ENCODE results near the gene SNHG17.
"Not testable (repeated sequence)": the region's sequence is repeated elsewhere in the genome, so short reads cannot be mapped to it uniquely, and the experiment has no call there.

SNHG17 gene

GRCh38 chr20:38447251-38447661, 12.1 kb upstream of the SNHG17 start:
- no peak for DNase-seq

GRCh38 chr20:38446441-38447209, 11.5 kb upstream of the SNHG17 start:
- DNase-seq = peak; percentile 95 to 99 (median 97)

GRCh38 chr20:38445901-38446425, 10.8 kb upstream of the SNHG17 start:
- no peak for DNase-seq

- peak; percentile 43 to 57 (median 50) for DNase-seq
These were observed 10.3 kb upstream of the SNHG17 start for GRCh38 chr20:38445381-38445796.

- no peak for DNase-seq
These were observed 6.8 kb upstream of the SNHG17 start for GRCh38 chr20:38441916-38442315.

GRCh38 chr20:38441110-38441509, 6.0 kb upstream of the SNHG17 start:
- not testable (repeated sequence) for DNase-seq

GRCh38 chr20:38437796-38438195, 2.7 kb upstream of the SNHG17 start:
- no peak for DNase-seq

GRCh38 chr20:38435555-38435939, 419 bp upstream of the SNHG17 start:
- no peak for DNase-seq

- peak; percentile 63 to 72 (median 66) for DNase-seq
These were observed 807 bp downstream of the SNHG17 start for GRCh38 chr20:38434301-38434741.

GRCh38 chr20:38433304-38433972, 1.7 kb downstream of the SNHG17 start:
- no peak for DNase-seq

- not testable (repeated sequence) for DNase-seq
These were observed 2.3 kb downstream of the SNHG17 start for GRCh38 chr20:38432870-38433269.

GRCh38 chr20:38432292-38432691, 2.8 kb downstream of the SNHG17 start:
- DNase-seq = no peak

- DNase-seq = no peak
These were observed 4.3 kb downstream of the SNHG17 start for GRCh38 chr20:38430679-38431325.

GRCh38 chr20:38429301-38429700, 5.8 kb downstream of the SNHG17 start:
- DNase-seq = no peak

- DNase-seq = no peak
These were observed 6.3 kb downstream of the SNHG17 start for GRCh38 chr20:38428800-38429199.

- DNase-seq = no peak
These were observed 7.5 kb downstream of the SNHG17 start for GRCh38 chr20:38427655-38428023.

- peak; percentile 82 to 89 (median 83) for DNase-seq
These were observed 8.9 kb downstream of the SNHG17 start for GRCh38 chr20:38426006-38426897.

- DNase-seq = no peak
These were observed 10.7 kb downstream of the SNHG17 start for GRCh38 chr20:38424401-38424800.

GRCh38 chr20:38423541-38423940, 11.6 kb downstream of the SNHG17 start:
- DNase-seq = no peak

GRCh38 chr20:38421915-38422314, 13.2 kb downstream of the SNHG17 start:
- DNase-seq = no peak

GRCh38 chr20:38420388-38421085, 14.6 kb downstream of the SNHG17 start:
- DNase-seq = no peak

All from suppressor macrophage treated with lipopolysaccharide for 1 hour (primary cell).